HG02840 (cell line): Measurements from ENCODE around the gene IGF1R.

Experiments used
- ATAC-seq: cut with Tn5 transposase; IDR thresholded peaks from one replicate; pipeline ENCODE4 v1.9.1; 2021; ENCODE audit warnings: mild to moderate bottlenecking, moderate library complexity, moderate number of reproducible peaks; ENCODE audit not compliant: unreplicated experiment, low FRiP score

The IGF1R gene

DNA sequence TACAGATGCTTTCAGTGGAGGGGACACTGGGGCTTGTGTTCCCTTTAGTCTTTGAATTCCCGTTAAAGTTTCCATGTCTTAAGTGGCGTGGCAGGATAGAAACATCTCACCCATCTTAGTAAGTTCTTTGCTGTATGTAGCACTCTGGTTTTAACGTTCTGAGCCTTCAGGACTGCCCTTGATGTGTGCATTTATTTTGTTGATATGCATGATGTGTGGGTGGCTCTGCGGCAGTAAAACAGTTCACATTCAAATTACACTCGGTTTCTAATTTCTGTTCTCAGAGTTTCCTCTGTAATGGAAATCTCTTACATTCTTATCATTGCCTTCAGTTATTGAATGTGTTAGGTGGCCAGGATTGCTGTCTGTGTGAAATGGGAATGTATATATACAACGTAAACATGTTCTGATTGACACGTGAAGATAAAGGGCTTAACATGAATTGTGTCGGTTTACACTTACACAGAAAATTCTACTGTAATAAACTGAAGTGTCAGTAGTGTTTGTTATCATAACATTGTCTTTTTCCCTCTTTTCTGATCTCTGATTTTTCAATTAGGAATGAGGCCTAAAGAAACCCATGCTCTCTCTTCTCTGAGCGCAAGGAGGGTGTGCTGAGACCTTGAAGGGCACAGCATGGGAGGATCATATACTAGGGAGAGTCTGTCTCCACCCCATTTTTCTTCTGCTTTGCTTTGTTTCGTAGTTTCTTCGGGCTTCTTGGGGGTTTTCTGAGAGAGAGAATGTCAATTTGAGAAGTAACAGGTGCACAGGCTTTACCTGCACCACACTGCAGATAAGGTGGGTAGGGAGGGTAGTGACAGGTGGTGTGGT lies 51.5 kb downstream of the IGF1R start:
- ATAC-seq: no peak

DNA sequence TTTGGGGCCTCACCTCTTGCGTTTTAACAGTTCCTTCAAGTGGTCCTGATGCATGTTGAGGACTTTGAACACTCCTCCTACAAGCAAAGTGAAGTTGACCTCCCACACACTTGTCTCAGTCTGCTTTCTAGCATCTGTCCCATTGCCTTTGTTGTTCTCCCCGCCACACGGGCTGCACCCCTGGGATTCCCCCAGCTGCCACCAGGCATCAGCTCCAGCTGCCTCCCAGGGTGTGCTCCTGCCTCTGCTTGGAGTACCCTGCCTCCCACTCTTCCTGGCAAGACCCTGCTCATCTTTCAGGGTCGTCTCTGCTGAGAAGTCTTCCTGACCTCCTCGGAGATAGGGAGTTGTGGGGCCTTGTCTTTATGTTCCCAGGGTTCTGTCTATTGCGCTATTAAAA lies 52.2 kb downstream of the IGF1R start:
- no peak for ATAC-seq

DNA sequence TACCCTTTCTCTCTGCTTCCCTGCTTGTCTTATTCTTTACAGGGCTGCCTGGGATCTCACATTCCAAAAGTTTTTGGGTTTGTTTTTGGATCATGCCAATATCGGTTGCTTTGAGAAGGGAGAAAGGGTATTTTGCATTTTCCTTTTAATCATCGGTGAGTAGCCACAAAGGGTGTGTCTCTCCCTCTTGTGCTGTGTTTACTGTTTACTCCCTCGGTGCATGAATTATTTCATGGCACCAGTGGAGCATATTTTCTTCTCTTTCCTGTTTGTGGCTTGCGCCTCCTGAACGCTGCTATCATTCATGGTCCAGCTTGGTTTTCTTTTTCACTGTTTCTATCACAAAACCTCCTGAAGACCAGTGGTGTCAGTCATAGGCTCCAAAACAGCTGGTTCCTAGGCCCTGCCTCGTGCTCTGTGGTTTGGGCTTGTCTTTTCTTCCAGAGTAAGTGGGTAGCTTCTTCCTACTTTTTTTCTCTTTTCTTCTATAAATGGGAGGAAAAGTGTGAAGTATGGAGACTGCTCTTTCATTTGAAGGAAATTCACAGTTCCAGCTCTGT lies 54.9 kb downstream of the IGF1R start:
- no peak for ATAC-seq

DNA sequence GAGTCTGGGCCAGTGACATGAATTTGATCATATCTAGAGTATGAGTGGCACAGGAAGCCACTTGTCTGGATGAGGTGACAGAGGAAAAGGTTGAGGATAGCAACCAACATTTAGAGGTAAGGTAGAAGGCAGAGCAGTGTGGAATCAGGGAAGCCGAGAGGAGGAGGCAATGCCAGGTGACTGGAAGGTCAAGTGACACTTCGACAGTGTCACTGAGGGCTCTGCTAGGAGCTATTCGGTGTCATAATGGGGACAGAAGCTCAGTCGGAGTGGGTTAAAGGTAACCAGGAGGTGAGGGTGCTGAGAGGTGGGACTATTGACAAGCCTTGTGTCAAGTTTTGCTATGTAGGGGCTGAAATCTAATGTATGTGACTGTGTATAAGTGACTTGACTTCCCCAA lies 56.7 kb downstream of the IGF1R start:
- no peak for ATAC-seq

DNA sequence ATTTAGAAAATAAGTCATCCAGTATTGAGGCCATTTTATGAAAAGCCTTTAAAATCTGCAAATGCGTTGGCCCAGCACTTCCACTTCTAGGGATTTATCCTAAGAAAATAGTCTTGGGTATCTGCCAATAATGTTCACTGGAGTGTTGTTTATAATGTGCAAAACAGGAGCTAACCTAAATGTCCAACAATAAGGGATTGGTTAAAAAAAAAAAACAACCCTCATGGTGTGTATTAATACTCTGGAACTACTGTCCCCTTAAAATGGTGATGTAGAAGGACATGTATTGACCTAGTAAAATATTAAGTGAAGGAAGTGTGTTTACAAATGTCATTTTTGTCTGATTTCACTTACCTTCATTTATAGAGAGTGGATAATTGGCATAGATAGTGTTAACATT lies 58.0 kb downstream of the IGF1R start:
- ATAC-seq: no peak

GRCh38 chr15:98706986-98707385 lies 58.6 kb downstream of the IGF1R start:
- no peak for ATAC-seq

GRCh38 chr15:98708037-98708590 lies 59.8 kb downstream of the IGF1R start:
- no peak for ATAC-seq

DNA sequence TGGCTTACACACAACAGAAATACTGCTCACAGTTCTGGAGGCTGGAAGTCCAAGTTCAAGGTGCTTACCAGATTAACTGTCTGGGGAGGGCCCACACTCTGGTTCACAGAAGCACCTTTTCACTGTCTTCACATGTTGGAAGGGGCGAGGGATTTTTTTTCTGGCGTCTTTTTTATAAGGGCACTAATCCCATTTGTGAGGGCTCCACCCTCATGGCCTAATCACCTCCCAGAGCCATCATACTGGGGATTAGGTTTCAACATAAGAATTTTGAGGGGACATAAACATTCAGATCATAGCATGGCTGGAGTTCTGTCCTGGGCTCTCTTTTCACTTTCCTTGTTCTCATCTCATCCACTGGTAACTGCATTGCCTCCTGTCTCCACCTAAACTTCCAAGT lies 63.5 kb downstream of the IGF1R start:
- no peak for ATAC-seq

DNA sequence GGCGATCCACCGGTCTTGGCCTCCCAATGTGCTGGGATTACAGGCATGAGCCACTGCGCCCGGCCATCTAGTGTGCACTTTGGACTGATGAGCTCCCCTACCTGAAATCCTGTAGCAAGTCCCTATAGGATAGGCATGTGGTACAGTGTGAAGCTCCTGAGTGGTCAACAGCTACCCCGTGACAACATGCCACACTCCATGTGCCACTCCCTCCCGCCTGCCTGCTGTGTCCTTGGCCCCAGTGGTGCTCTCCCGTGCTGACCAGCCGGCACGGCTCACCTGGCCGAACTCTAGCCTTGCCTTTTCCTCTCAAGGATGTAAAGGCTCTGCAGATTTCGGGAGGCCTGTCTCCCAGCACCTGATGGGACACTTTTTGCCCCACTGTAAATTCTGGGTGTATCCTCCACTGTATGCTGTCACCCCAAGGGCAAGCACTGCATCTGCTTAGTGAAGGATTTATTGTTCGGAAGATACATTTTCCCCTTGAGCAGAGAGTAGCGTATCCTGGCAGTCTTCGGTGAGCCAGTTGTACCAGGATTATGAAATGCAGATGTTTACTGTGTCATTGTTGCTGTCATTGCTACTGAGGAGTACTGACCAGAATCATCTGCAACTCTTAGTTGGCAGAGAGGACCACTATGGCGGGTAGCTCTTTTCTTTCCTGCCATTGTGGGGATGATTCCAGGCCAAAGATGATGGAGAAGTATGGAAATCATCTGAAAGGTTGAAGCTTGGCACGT lies 64.7 kb downstream of the IGF1R start:
- ATAC-seq: no peak

GRCh38 chr15:98713585-98714001 lies 65.3 kb downstream of the IGF1R start:
- no peak for ATAC-seq

DNA sequence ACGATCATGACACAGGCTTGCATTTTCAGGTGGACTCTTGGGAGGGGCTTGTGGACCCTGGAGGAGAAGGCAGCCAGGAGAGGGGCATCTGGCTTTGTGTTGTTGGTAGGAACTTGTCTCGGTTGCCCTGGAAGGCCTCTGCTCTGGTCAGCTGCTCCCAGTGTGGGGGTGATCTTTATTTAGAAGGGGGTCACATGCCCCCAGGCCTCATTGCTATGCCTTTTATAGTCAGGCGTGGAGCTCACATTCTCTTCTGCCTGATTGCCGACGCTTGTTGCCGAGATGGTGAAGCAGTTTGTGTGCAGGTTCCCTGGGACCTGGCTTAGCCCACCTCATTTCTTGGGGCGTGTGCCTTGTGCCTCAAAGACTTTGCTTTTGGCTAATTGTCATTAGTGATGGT lies 66.6 kb downstream of the IGF1R start:
- ATAC-seq: no peak

- ATAC-seq: no peak
Measured at GRCh38 chr15:98715401-98715800, 67.1 kb downstream of the IGF1R start.

- no peak for ATAC-seq
Measured at GRCh38 chr15:98715890-98716443, 67.6 kb downstream of the IGF1R start.

GRCh38 chr15:98717371-98717770 lies 69.0 kb downstream of the IGF1R start:
- no peak for ATAC-seq

- ATAC-seq: no peak
Measured at GRCh38 chr15:98717942-98718341, 69.6 kb downstream of the IGF1R start.

- ATAC-seq: no peak
Measured at GRCh38 chr15:98718426-98719136, 70.2 kb downstream of the IGF1R start.

DNA sequence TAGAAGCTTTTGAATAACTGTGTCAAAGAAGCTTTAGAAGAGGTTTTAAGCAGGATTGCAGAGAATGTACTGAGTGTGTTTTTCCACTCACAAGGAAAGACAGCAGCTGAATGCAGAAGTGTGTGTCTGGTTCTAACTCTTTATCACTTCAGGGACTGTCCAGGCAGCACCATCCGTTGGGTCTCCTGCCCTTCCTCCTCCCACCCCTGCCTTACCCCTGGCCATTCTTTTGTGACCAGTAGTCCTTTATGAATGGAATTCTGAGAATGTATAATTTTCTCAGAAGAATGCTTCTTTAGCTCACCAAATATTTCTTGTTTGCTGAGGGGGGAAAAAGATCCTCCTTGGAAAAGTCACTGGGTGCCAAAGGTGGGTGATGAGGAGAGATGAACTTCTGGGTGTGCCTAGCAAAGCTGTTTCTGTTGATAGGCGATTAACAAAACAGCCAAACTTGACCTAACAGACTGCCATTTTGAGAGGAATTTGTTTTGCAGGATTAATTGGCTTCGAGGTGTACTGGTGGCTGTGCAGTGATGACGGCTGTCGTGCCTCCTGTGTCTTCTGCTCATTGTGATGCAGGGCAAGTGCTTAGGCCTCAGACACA lies 70.9 kb downstream of the IGF1R start:
- no peak for ATAC-seq

DNA sequence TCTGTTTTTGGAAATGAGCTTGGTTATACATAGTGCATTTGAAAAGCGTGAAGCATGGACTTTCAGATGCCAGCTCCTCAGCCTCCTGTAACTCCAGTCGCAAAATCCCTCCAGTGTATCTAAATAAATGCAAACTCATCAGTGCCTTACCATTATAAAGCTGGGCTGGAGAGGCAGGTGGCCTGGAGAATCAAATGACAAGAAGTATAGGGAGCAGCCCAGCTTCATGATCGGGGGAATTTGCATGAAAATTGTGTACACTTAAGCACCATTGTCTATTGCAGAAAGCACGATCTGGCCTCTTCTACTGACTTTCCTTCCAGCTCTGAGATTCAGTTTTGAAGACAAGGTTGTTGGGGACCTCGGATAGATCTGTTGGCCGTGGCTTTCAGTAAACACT lies 71.7 kb downstream of the IGF1R start:
- ATAC-seq: no peak

DNA sequence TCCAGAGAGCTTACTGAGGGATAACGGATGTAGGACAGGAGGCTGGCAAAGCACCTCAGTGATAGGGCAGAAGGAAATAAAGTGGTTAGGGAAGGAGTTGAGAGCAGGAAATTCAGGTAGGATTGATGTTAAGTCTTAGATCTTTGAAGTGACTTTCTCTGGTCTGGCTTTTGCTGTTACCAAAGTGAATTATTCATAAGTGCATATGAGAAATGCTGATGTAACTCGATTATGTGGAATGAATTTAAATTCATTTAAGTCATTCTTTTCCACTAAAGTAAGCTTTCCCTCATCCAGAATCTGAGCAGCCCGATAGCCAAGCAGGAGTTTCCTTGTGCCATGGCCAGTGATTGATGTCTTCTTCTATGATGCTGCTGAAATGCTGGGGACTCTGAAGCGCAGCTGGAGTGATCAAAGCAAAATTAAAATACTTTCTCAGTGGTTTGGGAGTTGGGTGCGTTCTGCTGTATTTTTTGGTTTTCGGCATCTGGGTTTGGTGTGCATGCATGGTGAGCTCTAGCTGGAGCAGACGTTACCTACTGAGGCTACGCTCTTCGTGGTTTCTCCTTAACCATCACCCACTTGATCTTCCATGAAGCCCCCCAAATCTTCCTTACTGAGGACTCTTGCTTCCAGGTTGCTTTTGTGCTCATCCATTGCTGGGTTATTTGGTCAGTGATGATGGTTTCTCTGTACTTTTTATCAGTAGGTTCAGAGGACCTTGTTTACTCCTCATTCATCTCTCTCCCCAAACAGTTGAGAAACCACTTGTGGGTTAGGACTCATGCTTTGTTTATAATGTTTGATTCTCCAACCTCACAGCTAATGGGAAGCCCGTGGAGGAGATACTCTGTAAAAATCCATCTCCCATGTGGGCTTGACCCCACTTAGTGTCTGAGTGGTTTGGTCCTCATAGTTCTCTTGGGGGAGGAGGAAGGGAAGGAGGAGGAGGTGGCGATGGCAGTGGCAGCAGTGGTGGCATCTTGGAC lies 72.5 kb downstream of the IGF1R start:
- ATAC-seq: no peak
